Stimulated activated CD8-positive, alpha-beta memory T cell treated with anti-CD3 and anti-CD28 coated beads, Interleukin-15, amount 100 ng/mL, for 1 hour (primary cell): ENCODE results near the gene RP9.

Source experiments
- DNase-seq: peaks from one replicate; pipeline ENCODE4 v3.0.0-alpha.2; 2020; ENCODE audit warnings: low read depth

RP9 gene

DNA sequence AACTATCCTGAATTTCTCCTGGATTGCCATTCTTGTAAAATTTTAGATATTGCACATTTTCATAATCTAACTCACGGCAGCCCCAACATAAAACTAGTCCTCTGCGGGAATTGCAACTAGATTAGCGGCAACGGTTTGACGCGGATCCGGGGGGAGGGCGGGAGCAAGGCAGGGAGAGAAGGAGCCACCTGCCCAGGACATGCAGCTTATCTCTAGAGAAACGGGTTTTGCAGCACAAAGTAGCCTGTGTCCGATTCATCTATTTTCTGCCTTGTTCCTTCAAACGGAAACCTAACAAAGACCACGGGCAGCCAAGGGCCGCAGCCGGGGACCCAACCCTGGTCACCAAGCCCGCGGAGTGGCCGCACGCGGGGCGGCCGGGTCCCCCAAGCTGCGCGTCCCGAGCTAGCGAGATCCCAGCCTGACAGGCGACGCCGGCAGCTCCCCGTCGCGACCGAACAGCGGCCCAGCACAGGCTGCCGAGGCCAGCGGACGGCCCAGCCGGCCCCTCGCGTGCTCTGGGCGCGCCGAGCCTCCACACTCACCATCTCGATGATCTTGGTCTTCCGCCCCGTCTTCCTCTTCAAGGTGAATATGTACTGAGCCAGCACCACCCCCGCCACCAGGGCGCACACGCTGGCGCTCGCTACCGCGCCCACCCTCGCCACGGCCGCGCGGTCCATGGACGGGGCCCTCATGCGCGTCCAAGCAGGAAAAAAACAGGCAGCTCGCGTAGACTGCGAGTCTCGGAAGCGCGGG lies 47.0 kb downstream of the RP9 start, which contains the start of gene NT5C3A:
TSS of gene NT5C3A (minus strand) at position 754 of the 759 bp plus-strand sequence. CDS start at position 683, 71 bp downstream.
- no peak for DNase-seq

DNA sequence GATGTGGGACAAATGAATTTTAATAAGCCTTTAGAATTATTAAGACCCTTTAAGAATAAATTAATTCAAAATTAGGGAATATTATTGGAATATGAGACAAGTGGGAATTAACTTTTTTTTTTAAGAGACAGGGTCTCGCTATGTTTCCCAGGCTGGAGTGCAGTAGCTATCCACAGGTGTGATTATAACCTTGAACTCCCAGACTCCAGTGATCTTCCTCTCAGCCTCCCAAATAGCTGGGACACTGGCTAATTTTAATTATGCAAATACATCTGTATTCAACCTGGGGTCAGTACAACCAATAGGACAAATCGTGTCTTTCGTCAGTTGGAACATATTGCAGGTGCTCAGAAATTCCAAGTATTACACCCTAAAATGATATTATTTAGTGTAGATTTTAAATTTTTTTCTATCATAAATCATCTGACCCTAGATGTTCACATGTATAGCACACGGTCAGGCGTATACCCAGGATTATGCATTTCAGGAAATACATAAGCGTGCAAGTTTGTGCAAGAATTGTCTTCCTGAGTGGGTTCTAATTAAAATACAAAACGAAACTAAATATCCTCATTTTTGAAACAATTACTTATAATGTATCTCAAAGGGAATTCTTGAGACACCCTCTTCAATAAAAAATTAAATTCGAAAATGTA lies 47.8 kb downstream of the RP9 start:
- DNase-seq = no peak

DNA sequence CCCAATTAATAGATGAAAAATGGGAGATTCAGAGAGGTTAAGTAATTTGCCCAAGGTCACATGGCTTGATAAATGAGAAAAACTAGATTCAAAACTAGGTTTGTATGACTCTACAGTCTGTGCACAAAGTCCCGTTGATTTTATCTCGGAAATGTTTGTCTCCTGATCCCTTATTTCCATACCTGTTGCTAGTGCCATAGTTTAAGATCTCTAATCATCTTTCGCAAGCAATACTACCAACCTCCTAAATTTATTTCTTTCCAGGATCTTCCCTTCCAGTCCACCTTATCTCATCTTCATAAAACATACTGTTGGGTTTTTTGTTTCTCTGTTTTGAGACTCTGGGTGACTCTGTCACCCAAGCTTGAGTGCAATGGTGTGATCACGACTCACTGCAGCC lies 49.6 kb downstream of the RP9 start:
- no peak for DNase-seq

DNA sequence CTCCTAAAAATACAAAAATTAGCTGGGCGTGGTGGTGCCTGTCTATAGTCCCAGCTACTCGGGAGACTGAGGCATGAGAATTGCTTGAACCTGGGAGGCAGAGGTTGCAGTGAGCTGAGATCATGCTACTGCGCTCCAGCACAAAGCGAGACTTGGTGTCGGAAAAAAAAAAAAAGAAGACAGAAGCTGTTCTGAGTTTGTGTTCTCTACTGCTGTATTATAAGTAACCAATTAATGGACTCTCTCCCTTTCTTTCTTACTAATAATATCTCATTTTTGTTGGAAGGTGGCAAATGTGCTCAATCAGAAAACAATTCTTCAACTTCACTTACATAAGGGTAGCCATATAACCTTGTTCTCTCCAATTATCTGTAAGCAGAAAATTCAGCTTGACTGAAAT lies 54.0 kb downstream of the RP9 start:
- DNase-seq = no peak

DNA sequence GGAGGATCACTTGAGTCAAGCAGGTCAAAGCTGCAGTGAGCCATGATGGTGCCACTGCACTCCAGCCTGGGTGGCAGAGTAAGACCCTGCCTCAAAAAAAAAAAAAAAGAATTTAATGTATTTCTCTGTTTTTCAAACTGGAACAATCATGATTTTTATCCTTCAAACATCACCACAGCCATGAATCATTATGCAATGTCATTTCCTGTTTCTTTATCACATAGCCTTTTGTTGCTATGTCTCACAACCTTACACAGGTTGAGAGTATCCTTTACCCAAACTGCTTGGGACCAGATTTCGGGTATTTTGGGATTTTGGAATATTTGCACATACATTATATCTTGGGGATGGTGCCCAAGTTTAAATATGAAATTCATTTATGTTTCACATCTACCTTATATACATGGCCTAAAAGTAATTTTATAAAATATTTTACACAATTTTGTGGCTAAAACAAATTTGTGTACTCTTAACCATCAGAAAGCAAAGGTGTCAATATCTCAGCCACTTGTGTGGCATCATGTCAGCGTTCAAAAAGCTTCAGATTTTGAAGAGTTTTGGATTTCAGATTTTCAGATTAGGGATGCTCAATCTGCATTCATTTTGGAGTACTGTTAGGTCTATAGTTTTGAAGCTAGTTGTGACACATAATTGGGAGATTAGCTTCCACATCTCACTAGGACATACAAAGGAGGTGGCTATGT lies 54.8 kb downstream of the RP9 start:
- no peak for DNase-seq

DNA sequence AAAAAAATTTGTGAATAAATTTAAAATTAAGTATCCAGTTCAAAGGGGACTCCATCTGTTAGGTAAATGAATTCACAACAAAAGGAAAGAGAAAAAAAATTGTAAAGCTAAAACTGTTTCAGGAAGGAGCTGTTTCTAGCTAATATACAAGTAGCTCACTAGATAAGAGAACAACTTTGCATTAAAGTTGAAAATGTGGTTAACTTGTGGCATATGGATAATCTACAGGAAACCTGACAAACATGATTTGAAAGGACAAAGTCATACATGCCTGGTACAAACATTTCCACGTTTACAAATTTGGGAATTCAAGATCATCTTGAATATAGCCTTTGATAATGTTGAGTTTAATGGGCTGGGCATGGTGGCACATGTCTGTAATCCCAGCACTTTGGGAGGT lies 55.5 kb downstream of the RP9 start:
- DNase-seq = no peak

DNA sequence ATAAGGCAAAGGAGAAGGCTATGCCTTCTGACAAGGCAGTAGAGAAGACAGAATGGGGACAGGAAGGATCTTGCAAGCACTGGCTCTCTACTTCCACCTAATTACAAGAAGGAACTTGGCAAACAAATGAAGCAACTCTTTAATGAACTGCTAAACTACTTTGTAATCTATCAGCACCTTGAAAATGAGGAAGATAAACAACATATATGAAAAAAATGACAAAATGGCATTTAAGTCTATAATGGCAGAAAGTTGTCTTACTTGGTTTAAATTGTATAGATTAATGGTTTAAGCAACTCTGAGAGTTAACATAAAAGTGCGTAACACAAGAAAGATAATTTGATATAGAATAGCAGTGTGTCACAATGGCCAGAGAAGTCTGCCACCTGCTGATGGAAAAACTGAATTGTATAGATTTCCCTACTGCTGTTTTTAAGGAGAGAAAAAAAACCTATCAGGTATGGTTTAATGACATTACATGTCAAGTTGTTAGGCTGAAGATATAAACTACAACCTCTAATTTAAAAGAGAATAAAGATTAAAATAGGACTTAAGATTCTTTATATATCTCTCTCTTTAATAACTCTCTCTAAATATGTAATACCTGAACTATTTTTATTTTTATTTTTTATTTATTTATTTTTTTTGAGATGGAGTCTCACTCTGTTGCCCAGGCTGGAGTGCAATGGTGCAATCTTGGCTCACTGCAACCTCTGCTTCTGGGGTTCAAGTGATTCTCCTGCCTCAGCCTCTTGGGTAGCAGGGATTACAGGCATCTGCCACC lies 58.5 kb downstream of the RP9 start:
- no peak for DNase-seq

DNA sequence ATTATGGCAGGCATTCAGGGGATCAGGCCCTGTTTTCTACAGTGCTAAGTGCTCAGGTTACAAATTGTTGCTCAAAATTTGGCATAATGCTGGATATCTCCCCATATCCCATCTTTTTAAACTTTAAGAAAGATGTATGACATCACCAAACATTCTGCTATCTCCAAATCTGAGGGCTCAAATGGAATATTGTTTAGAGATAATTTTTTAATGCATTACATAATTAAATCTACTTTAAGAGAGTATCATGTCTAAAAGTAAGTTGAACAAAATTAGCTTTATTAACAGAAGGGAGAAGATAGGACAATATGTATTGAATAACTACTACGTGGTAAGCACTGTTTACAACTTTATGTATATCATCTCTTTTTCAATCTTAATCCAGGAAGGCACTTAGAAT lies 60.5 kb downstream of the RP9 start:
- no peak for DNase-seq

DNA sequence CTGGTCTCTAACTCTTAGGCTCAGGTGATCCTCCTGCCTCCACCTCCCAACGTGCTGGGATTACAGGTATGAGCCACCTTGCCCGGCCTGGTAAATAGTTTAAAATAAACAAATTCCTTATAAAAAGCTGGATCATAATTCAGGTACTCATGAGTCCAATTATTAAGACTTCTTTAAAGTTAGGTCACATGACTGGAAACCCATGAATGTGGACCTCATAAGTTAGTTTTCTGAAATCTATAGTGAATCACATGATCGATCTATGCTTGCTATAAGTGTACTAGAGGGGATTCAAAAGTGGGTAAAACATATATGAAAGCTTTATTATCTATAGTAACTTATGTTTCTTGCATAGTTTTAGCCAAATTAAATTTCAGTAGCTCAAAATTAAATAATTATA lies 60.9 kb downstream of the RP9 start:
- no peak for DNase-seq

DNA sequence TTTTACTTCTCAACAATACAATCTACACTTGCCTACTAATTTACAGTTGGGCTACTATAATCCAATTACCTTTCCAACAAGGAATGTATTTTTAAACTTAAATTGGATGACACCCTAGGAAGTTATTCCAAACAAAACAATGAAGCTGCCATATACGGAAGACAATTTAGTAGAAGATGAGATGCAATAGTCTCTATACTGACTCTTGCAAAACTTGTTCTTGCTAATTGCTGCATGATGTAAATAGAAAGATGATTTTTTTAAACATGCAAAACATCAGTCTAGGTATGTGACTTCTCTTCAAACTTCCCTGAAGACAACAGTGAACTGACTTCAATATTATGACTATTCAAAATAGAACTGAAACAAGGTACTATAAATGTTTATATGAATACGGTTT lies 64.2 kb downstream of the RP9 start:
- DNase-seq = no peak
